Renal cortex interstitium (tissue), 11 donors: ENCODE measurements around the gene TFB1M. TPM values are rescaled to one million over a fixed set of nuclear protein-coding genes. Genes with fewer than 3 reads are reported as not detected.
A peak's percentile ranks its signal among the peaks of the same experiment; 100 is the strongest.
"Not testable (repeated sequence)": the region's sequence is repeated elsewhere in the genome, so short reads cannot be mapped to it uniquely, and the experiment has no call there.

Experiments
- DNase-seq, 11 donors: peaks; one replicate each; pipeline ENCODE4 v3.0.0-alpha.2; 2013; ENCODE audit warnings: low read depth in 9 of 11, low spot score in 4 of 11; ENCODE audit errors: extremely low read depth in 1 of 11
- polyA plus RNA-seq, 3 donors: library from polyadenylated mRNA; unstranded; fragments of 120-200 nt; gene quantifications; one replicate each; pipeline ENCODE4 v1.2.1, GENCODE V29; 2013; ENCODE audit not compliant: insufficient read length in 3 of 3

TFB1M gene
- polyA plus RNA-seq, 3 donors, result 15.6 to 24.9 (median 17.9) TPM

DNA sequence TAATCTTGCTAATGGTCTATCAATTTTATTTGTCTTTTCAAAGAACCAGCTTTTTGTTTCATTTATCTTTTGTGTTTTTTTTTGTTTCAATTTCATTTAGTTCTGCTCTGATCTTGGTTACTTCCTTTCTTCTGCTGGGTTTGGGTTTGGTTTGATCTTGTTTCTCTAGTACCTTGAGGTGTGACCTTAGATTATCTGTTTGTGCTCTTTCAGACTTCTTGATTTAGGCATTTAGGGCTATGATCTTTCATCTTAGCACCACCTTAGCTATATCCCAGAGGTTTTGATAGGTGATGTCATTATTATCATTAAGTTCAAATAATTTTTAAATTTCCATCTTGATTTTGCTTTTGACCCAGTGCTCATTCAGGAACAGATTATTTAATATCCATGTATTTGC, 24.0 kb upstream of the TFB1M start:
- not testable (repeated sequence) for DNase-seq

GRCh38 chr6:155335265-155335664, 21.0 kb upstream of the TFB1M start:
- DNase-seq, result no peak

DNA sequence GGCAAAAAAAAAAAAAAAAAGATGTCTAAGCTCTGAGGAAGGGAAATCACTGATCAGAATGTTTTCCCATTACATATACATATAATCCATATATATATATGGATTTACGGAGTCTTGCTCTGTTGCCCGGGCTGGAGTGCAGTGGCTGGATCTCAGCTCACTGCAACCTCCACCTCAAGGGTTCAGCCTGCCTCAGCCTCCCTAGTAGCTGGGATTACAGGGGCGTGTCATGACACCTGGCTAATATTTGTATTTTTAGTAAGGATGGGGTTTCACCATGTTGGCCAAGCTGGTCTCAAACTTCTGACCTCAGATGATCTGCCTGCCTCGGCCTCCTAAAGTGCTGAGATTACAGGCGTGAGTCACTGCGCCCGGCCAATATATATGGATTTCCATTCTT, 19.8 kb upstream of the TFB1M start:
- DNase-seq, result not testable (repeated sequence)

- no peak for DNase-seq
Observed at GRCh38 chr6:155333414-155333813, 19.1 kb upstream of the TFB1M start.

GRCh38 chr6:155330922-155331321, 16.6 kb upstream of the TFB1M start:
- DNase-seq, result no peak

DNA sequence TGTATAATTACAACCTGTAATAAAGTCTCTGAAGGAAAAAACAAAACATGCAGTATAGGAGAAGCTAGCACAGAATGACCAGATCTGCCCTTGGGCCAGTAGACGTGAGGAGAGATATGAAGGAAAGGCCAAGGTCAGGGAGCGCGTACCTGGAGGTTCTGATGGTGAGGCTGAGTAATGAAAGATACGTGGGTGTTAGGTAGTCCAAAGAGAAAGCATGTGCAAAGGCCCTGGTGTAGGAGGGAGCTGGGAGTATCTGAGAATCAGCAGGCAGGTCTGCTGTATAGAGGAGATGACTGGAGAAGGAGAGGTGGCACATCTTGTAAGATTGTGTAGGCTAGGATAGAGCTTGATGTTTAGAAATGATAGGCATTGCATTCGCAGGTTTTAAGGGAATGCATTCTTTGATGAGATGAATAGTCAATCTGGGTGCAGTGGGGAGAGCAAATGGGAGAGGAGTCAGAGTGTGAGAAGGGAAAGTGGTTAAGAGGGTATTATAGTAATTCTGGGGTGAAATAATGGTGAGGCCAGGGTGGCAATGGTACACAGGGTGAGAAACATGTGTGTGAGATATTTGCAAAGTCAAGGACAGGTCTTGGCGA, 15.9 kb upstream of the TFB1M start:
- no peak for DNase-seq

GRCh38 chr6:155329460-155330132, 15.3 kb upstream of the TFB1M start:
- DNase-seq, result no peak

DNA sequence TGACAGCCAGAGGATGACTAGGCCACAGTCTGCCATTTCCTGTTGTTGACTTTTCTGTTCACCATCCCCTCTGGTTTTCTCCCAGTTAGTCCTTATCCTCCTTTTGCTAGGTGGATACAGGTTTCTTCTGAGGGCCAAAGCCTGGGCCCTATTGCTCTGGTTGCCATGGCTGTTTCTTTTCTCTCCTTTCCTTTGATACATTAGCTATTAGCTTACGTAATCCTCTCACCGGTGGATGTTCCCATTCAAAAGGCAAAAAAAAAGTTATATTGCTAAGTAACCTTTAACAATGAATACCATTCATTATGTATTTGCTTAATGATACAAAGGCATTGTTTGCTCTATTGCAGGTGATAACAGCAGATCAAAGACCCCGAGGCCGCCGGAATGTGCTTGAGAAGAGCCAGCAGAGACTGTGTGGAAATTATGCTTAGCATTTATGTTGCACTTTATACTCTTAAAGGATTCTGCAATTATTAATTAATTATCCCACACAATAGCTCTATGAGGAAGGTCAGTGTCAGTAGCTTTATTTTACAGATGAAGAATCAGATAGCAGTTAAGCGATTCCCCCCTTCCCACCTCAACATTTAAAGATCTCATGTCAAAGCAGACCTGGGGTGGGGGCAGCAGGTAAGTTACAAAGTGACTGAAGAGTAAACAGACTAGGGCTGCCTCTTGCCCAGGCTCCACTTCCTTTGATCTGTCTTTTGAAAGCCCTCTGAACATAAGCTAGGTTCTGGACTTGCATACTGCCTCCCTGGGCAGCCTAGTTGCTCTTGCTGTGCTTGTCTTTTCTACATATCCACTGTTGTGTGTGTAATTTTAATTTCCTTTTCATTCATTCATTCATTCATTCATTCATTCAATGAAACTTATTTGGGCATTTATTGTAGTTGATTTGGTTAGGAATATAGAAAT, 14.5 kb upstream of the TFB1M start:
- no peak for DNase-seq

- DNase-seq, result no peak
Observed at GRCh38 chr6:155328074-155328538, 13.8 kb upstream of the TFB1M start.

GRCh38 chr6:155327326-155328073, 13.2 kb upstream of the TFB1M start:
- peak in 10 of 11 donors; percentile 45 to 78 (median 66) for DNase-seq

- no peak for DNase-seq
Observed at GRCh38 chr6:155325700-155326516, 11.6 kb upstream of the TFB1M start.

- no peak for DNase-seq
Observed at GRCh38 chr6:155324993-155325392, 10.7 kb upstream of the TFB1M start.

DNA sequence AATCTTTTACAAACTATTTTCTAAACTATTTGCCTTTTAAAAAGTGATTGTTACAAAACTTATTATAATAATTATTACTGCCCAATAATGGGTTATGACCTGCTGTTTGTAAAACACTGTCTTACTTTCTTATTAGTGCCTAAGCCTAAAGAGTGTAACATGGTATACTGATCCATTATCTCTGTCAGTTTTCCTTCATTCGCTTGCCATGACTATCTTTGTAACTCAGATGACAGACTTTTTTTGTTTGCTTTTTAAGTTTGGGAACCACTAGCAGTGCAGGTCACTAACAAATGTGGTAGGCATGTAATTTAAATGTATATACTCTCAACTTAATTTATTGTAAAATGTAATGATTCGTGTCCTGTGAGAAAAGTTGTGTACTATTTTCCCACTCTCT, 9.9 kb upstream of the TFB1M start:
- no peak for DNase-seq

- no peak for DNase-seq
Observed at GRCh38 chr6:155319902-155320301, 5.6 kb upstream of the TFB1M start.

DNA sequence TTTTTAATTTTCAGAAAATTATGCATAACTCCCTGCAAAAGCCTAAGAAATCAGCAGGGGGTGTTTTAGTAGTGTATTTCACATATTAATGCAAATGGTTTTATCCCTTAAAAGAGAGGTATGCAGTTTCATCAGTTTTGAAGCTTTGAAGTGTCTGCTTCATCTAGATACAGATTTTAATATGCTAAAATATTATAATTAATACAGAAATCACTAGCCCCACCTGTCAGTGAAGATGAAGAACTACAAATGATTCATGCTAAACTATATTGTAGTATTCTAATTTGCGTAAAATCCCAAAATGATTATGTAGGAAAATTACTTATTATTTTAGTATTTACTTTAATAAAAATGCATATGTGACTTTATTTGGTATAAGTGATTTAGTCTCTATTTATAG, 2.9 kb upstream of the TFB1M start:
- DNase-seq, result no peak

DNA sequence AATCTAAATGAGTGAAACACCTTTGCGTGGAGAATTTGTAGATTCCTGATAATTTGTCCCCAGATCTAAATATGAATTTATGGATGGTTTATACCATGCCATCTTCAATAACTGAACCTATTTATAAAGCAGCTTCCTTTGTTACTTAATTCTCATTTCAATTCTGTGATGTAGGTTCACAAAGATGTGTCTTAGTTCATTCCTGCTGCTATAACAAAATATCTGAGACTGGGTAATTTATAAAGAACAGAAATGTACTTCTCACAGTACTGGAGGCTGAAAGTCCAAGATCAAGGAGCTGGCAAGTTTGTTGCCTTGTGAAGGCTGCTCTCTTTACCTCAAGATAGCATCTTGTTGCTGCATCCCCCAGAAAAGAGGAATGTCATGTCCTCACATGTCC, 2.1 kb upstream of the TFB1M start:
- no peak for DNase-seq

DNA sequence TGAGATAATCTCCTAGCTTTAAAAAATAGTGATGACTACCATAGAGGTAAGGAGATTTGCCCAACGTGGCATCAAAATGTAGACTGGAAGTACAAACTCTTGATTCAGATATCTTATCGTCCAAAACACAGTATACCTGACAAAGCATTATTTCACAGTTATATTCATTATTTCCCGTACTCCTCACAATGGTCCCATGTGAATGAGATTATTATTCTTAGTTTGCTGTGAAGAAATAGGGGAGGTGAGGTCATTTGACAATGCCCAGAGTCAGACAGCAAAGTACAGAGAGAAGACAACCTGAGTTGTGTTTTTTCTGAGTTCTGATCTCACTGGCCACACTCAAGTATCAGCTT, 1.2 kb upstream of the TFB1M start:
- no peak for DNase-seq

- DNase-seq, result no peak
Observed at GRCh38 chr6:155314773-155315515, 660 bp upstream of the TFB1M start.
